Measurements from ENCODE around the gene RAB3A. TPM values are rescaled to one million over a fixed set of nuclear protein-coding genes. Genes with fewer than 3 reads are reported as not detected.

RAB3A gene
- total RNA-seq, 1 donor from 2014 or later: 0.80 TPM

GRCh38 chr19:18197306-18197705 lies 6.5 kb downstream of the RAB3A start:
- no peak for DNase-seq (ENCODE audit: low read depth)

GRCh38 chr19:18196511-18196845 lies 7.4 kb downstream of the RAB3A start:
- no peak for DNase-seq (ENCODE audit: low read depth)

- DNase-seq (ENCODE audit: low read depth): no peak
Measured at GRCh38 chr19:18194554-18195238, 9.1 kb downstream of the RAB3A start.

GRCh38 chr19:18194181-18194530 lies 9.7 kb downstream of the RAB3A start:
- DNase-seq (ENCODE audit: low read depth): no peak

- DNase-seq (ENCODE audit: low read depth): no peak
Measured at GRCh38 chr19:18193388-18194180, 10.3 kb downstream of the RAB3A start.

- peak; percentile 99 for DNase-seq (ENCODE audit: low read depth)
Measured at GRCh38 chr19:18192673-18193387, 11.0 kb downstream of the RAB3A start, which contains the start of gene MPV17L2. MPV17L2 (plus strand) TSS chr19:18193218; CDS start chr19:18193282, 64 bp downstream.

GRCh38 chr19:18191640-18192062 lies 12.2 kb downstream of the RAB3A start:
- DNase-seq (ENCODE audit: low read depth): no peak

- no peak for DNase-seq (ENCODE audit: low read depth)
Measured at GRCh38 chr19:18190278-18190677, 13.6 kb downstream of the RAB3A start.

GRCh38 chr19:18185538-18185937 lies 18.3 kb downstream of the RAB3A start:
- no peak for DNase-seq (ENCODE audit: low read depth)

- DNase-seq (ENCODE audit: low read depth): no peak
Measured at GRCh38 chr19:18183529-18183928, 20.3 kb downstream of the RAB3A start.

- DNase-seq (ENCODE audit: low read depth): no peak
Measured at GRCh38 chr19:18179957-18180356, 23.9 kb downstream of the RAB3A start.

GRCh38 chr19:18176367-18177310 lies 27.2 kb downstream of the RAB3A start:
- DNase-seq (ENCODE audit: low read depth): no peak

- DNase-seq (ENCODE audit: low read depth): no peak
Measured at GRCh38 chr19:18174983-18175382, 28.9 kb downstream of the RAB3A start.

GRCh38 chr19:18173572-18174288 lies 30.1 kb downstream of the RAB3A start, which contains the start of gene IFI30:
IFI30 (plus strand) TSS chr19:18173813; CDS start chr19:18173842, 29 bp downstream.
- DNase-seq (ENCODE audit: low read depth): peak; percentile 33

- DNase-seq (ENCODE audit: low read depth): no peak
Measured at GRCh38 chr19:18173054-18173571, 30.7 kb downstream of the RAB3A start.

GRCh38 chr19:18172331-18173053 lies 31.4 kb downstream of the RAB3A start:
- DNase-seq (ENCODE audit: low read depth): no peak

- DNase-seq (ENCODE audit: low read depth): no peak
Measured at GRCh38 chr19:18171605-18172327, 32.1 kb downstream of the RAB3A start.

GRCh38 chr19:18170714-18171255 lies 33.1 kb downstream of the RAB3A start:
- DNase-seq (ENCODE audit: low read depth): no peak
